Mesendoderm (in vitro differentiated cells): Measurements from ENCODE around the gene SPG7. TPM values are rescaled to one million over a fixed set of nuclear protein-coding genes. Genes with fewer than 3 reads are reported as not detected.
A peak's percentile ranks its signal among the peaks of the same experiment; 100 is the strongest.
"Not testable (repeated sequence)": the region's sequence is repeated elsewhere in the genome, so short reads cannot be mapped to it uniquely, and the experiment has no call there.

Source experiments
- DNase-seq: peaks from one replicate; pipeline ENCODE4 v3.0.0; 2013
- H2AK5ac ChIP-seq: 2 replicates; pipeline ENCODE4 v1.6.1; 2013; ENCODE audit warnings: low read length, inconsistent platforms
- H2BK120ac ChIP-seq: 2 replicates; pipeline ENCODE4 v1.6.1; 2013; ENCODE audit warnings: low read depth, mild to moderate bottlenecking, low read length, moderate library complexity, mixed read lengths
- H2BK15ac ChIP-seq: replicated peaks from 2 replicates; pipeline ENCODE4 v1.6.1; 2013; ENCODE audit warnings: low read depth, mild to moderate bottlenecking, moderate library complexity
- H2BK5ac ChIP-seq: 2 replicates; pipeline ENCODE4 v1.6.1; 2013; ENCODE audit warnings: low read length, inconsistent platforms
- H3K18ac ChIP-seq: 2 replicates; pipeline ENCODE4 v1.6.1; 2013; ENCODE audit warnings: mild to moderate bottlenecking, low read length, mixed read lengths
- H3K23ac ChIP-seq: one replicate; pipeline ENCODE4 v1.6.1; 2013; ENCODE audit warnings: low read length
- H3K27ac ChIP-seq: 2 replicates; pipeline ENCODE4 v1.5.1; 2013; ENCODE audit warnings: low read depth, mild to moderate bottlenecking, inconsistent platforms, low read length, moderate library complexity
- H3K27me3 ChIP-seq: 2 replicates; pipeline ENCODE4 v1.6.1; 2013; ENCODE audit warnings: low read length, control low read depth, mild to moderate bottlenecking, inconsistent platforms; ENCODE audit not compliant: insufficient read depth, poor library complexity
- H3K36me3 ChIP-seq: 2 replicates; pipeline ENCODE4 v1.6.1; 2013; ENCODE audit warnings: low read length, inconsistent platforms; ENCODE audit not compliant: control insufficient read depth, insufficient read depth
- H3K4ac ChIP-seq: one replicate; pipeline ENCODE4 v1.6.1; 2013; ENCODE audit warnings: low read depth, mild to moderate bottlenecking, low read length, moderate library complexity
- H3K4me1 ChIP-seq: 2 replicates; pipeline ENCODE4 v1.6.1; 2013; ENCODE audit warnings: low read depth, low read length, inconsistent platforms; ENCODE audit not compliant: control insufficient read depth
- H3K4me2 ChIP-seq: 2 replicates; pipeline ENCODE4 v1.6.1; 2013; ENCODE audit warnings: low read length
- H3K4me3 ChIP-seq: 2 replicates; pipeline ENCODE4 v1.5.1; 2013; ENCODE audit warnings: mild to moderate bottlenecking, low read length
- H3K56ac ChIP-seq: one replicate; pipeline ENCODE4 v1.6.1; 2013; ENCODE audit warnings: low read length
- H3K79me1 ChIP-seq: 2 replicates; pipeline ENCODE4 v1.6.1; 2013; ENCODE audit warnings: low read length, inconsistent platforms
- H3K79me2 ChIP-seq: 2 replicates; pipeline ENCODE4 v1.6.1; 2013; ENCODE audit warnings: mild to moderate bottlenecking, low read length; ENCODE audit not compliant: control insufficient read depth, insufficient read depth
- H3K9ac ChIP-seq: 2 replicates; pipeline ENCODE4 v1.6.1; 2013; ENCODE audit warnings: low read length, inconsistent platforms
- H4K5ac ChIP-seq: one replicate; pipeline ENCODE4 v1.6.1; 2013; ENCODE audit warnings: low read length
- H4K8ac ChIP-seq: one replicate; pipeline ENCODE4 v1.6.1; 2013; ENCODE audit warnings: low read depth, mild to moderate bottlenecking, control low read depth, low read length, moderate library complexity
- WGBS: extraction: QIAGEN DNeasy Blood & Tissue Kit; methylation state at CpG from one replicate; pipeline ENCODE4 v1.1.7; 2013; ENCODE audit warnings: low lambda C conversion rate, missing lambda C conversion rate; ENCODE audit not compliant: insufficient coverage; ENCODE audit errors: extremely low coverage; 5-methylcytosine and 5-hydroxymethylcytosine counted together
- polyA plus RNA-seq, 2 experiments: library from polyadenylated mRNA; stranded (reverse); fragments of 200-250 nt; gene quantifications; one replicate each; pipeline ENCODE4 v1.2.3, GENCODE V29; 2013

SPG7 gene
- polyA plus RNA-seq (2013, experiment 1 of 2): 34.3 TPM
- 33.7 TPM for polyA plus RNA-seq (2013, experiment 2 of 2)

GRCh38 chr16:89507834-89508590 is at the start of gene SPG7:
TSS of gene SPG7 (plus strand) at chr16:89508403. CDS start at chr16:89508418, 15 bp downstream.
- peak within 1 kb of the TSS; percentile 81 for H3K4ac ChIP-seq
- DNase-seq: peak; percentile 90

GRCh38 chr16:89458551-89458950 is 49.7 kb upstream of the SPG7 start:
- no peak overlapping the region for H3K4ac ChIP-seq
- H2BK15ac ChIP-seq: no peak overlapping the region
- no peaks in the 10 kb centered on the region for H3K4me1 ChIP-seq
- H2BK120ac ChIP-seq: no peak overlapping the region
- H2AK5ac ChIP-seq: no peak overlapping the region
- no peak for DNase-seq
- H3K79me1 ChIP-seq: peaks cover 17% of the 10 kb centered on the region
- H3K9ac ChIP-seq: no peak overlapping the region
- no peak overlapping the region for H4K8ac ChIP-seq
- no peak overlapping the region for H3K4me3 ChIP-seq
- H2BK5ac ChIP-seq: no peak overlapping the region
- peak overlapping the region; percentile 5 for H3K56ac ChIP-seq
- no peak overlapping the region for H3K23ac ChIP-seq
- no peak overlapping the region for H3K18ac ChIP-seq
- H4K5ac ChIP-seq: no peak overlapping the region
- no CpG with 5 or more reads among the region's 7 CpGs for WGBS
- H3K4me2 ChIP-seq: no peak overlapping the region
- H3K79me2 ChIP-seq: peaks cover 74% of the 10 kb centered on the region
- H3K27ac ChIP-seq: no peak overlapping the region
- no peaks in the 10 kb centered on the region for H3K27me3 ChIP-seq
- no peaks in the 10 kb centered on the region for H3K36me3 ChIP-seq

More at GRCh38 chr16:89507834-89508590, at the start of gene SPG7:
- peak within 1 kb of the TSS; percentile 99 for H3K18ac ChIP-seq
- peaks cover 17% of the 10 kb centered on the region for H3K79me2 ChIP-seq
- no peak within 1 kb of the TSS for H2AK5ac ChIP-seq
- peak within 1 kb of the TSS; percentile 64 for H3K4me2 ChIP-seq
- no peak within 1 kb of the TSS for H2BK5ac ChIP-seq
- H2BK15ac ChIP-seq: no peak within 1 kb of the TSS
- H2BK120ac ChIP-seq: no peak within 1 kb of the TSS
- peaks cover 8% of the 10 kb centered on the region for H3K36me3 ChIP-seq
- H4K8ac ChIP-seq: no peak within 1 kb of the TSS
- peak within 1 kb of the TSS; percentile 88 for H3K27ac ChIP-seq
- H3K9ac ChIP-seq: peak within 1 kb of the TSS; percentile 96
- peak within 1 kb of the TSS; percentile 96 for H3K4me3 ChIP-seq
- peak within 1 kb of the TSS; percentile 32 for H3K23ac ChIP-seq
- no peaks in the 10 kb centered on the region for H3K4me1 ChIP-seq
- peak within 1 kb of the TSS; percentile 95 for H3K56ac ChIP-seq
- H3K27me3 ChIP-seq: no peaks in the 10 kb centered on the region
- WGBS: no CpG with 5 or more reads among the region's 90 CpGs
- H4K5ac ChIP-seq: no peak within 1 kb of the TSS
- peaks cover 9% of the 10 kb centered on the region for H3K79me1 ChIP-seq

- Histone ChIP-seq H3K9ac (no peak overlapping the region), H3K36me3 (no peaks in the 10 kb centered on the region), H3K18ac (no peak overlapping the region), H2AK5ac (no peak overlapping the region), H3K4me2 (no peak overlapping the region), H2BK120ac (no peak overlapping the region), H3K27ac (no peak overlapping the region), H3K79me1 (peaks cover 12% of the 10 kb centered on the region), H4K5ac (no peak overlapping the region), H3K23ac (no peak overlapping the region), H3K4ac (no peak overlapping the region), H3K56ac (peak overlapping the region; percentile 5), H2BK5ac (no peak overlapping the region), H3K27me3 (no peaks in the 10 kb centered on the region), H2BK15ac (no peak overlapping the region), H3K4me1 (no peaks in the 10 kb centered on the region), H3K79me2 (peaks cover 73% of the 10 kb centered on the region), H4K8ac (no peak overlapping the region), H3K4me3 (no peak overlapping the region)
- DNase-seq: no peak
- WGBS: no CpG with 5 or more reads among the region's 2 CpGs
Measured at GRCh38 chr16:89458967-89459366, 49.2 kb upstream of the SPG7 start.

- Histone ChIP-seq H3K79me1 (peaks cover 14% of the 10 kb centered on the region), H2BK120ac (no peak overlapping the region), H3K36me3 (no peaks in the 10 kb centered on the region), H3K4me3 (no peak overlapping the region), H3K4ac (no peak overlapping the region), H3K23ac (no peak overlapping the region), H3K56ac (no peak overlapping the region), H3K79me2 (peaks cover 78% of the 10 kb centered on the region), H3K27ac (no peak overlapping the region), H2BK5ac (no peak overlapping the region), H4K5ac (no peak overlapping the region), H3K27me3 (no peaks in the 10 kb centered on the region), H3K4me2 (no peak overlapping the region), H3K18ac (no peak overlapping the region), H3K4me1 (no peaks in the 10 kb centered on the region), H4K8ac (no peak overlapping the region), H3K9ac (no peak overlapping the region), H2AK5ac (no peak overlapping the region), H2BK15ac (no peak overlapping the region)
- no peak for DNase-seq
- WGBS: no CpG with 5 or more reads among the region's 6 CpGs
Measured at GRCh38 chr16:89460556-89460955, 47.6 kb upstream of the SPG7 start.

GRCh38 chr16:89461890-89462289 is 46.3 kb upstream of the SPG7 start:
- not testable (repeated sequence) for H2BK15ac ChIP-seq, H3K4ac ChIP-seq, H3K27ac ChIP-seq, H2BK5ac ChIP-seq, H3K36me3 ChIP-seq, H2AK5ac ChIP-seq, H3K4me2 ChIP-seq, H3K27me3 ChIP-seq, H3K18ac ChIP-seq, H3K4me1 ChIP-seq, DNase-seq, H3K56ac ChIP-seq, H3K23ac ChIP-seq, H2BK120ac ChIP-seq, H3K4me3 ChIP-seq, H4K5ac ChIP-seq, H4K8ac ChIP-seq, H3K9ac ChIP-seq
- peaks cover 12% of the 10 kb centered on the region for H3K79me1 ChIP-seq
- peaks cover 77% of the 10 kb centered on the region for H3K79me2 ChIP-seq
- WGBS: no CpG with 5 or more reads among the region's 15 CpGs
